Activated effector memory CD4-positive, alpha-beta T cell treated with Interleukin-2 at 50 U/mL for 16 hours (primary cell): Measurements from ENCODE around the gene ETHE1.

Experiments
- DNase-seq: peaks from one replicate; pipeline ENCODE4 v3.0.0-alpha.2; 2020

The ETHE1 gene

GRCh38 chr19:43526884-43527859 is at the start of gene ETHE1:
Gene ETHE1 (minus strand): TSS chr19:43527201. CDS start chr19:43527177, 24 bp downstream.
- peak; percentile 68 for DNase-seq

- no peak for DNase-seq
Observed at GRCh38 chr19:43575955-43576878, 49.2 kb upstream of the ETHE1 start.

- peak; percentile 93 for DNase-seq
Observed at GRCh38 chr19:43575156-43575950, 48.4 kb upstream of the ETHE1 start, which contains the start of the genes PINLYP and XRCC1. Gene PINLYP (plus strand): TSS chr19:43575801. CDS start chr19:43577192, 1,391 bp downstream. Gene XRCC1 (minus strand): TSS chr19:43575527. CDS start chr19:43575458, 69 bp downstream.

GRCh38 chr19:43574424-43575155 is 47.6 kb upstream of the ETHE1 start:
- no peak for DNase-seq

- no peak for DNase-seq
Observed at GRCh38 chr19:43572171-43572588, 45.2 kb upstream of the ETHE1 start.

GRCh38 chr19:43570174-43570791 is 43.3 kb upstream of the ETHE1 start:
- no peak for DNase-seq

GRCh38 chr19:43569657-43570056 is 42.7 kb upstream of the ETHE1 start:
- no peak for DNase-seq

- no peak for DNase-seq
Observed at GRCh38 chr19:43564800-43565199, 37.8 kb upstream of the ETHE1 start.

GRCh38 chr19:43563816-43564457 is 36.9 kb upstream of the ETHE1 start:
- DNase-seq: no peak

GRCh38 chr19:43562698-43563241 is 35.8 kb upstream of the ETHE1 start:
- DNase-seq: peak; percentile 76

GRCh38 chr19:43562226-43562697 is 35.3 kb upstream of the ETHE1 start:
- DNase-seq: no peak

GRCh38 chr19:43561139-43561970 is 34.4 kb upstream of the ETHE1 start:
- DNase-seq: no peak

GRCh38 chr19:43560687-43561086 is 33.7 kb upstream of the ETHE1 start:
- no peak for DNase-seq

- DNase-seq: peak; percentile 73
Observed at GRCh38 chr19:43555185-43555770, 28.3 kb upstream of the ETHE1 start.

GRCh38 chr19:43554317-43554895 is 27.4 kb upstream of the ETHE1 start:
- DNase-seq: no peak

GRCh38 chr19:43553656-43554055 is 26.7 kb upstream of the ETHE1 start:
- no peak for DNase-seq

GRCh38 chr19:43552616-43553015 is 25.6 kb upstream of the ETHE1 start:
- no peak for DNase-seq

GRCh38 chr19:43552198-43552450 is 25.1 kb upstream of the ETHE1 start:
- no peak for DNase-seq
